Activated CD4-positive, alpha-beta T cell treated with anti-CD3 and anti-CD28 coated beads, Interleukin-2, Interleukin-6, amounts not matched to agents 100 ng/mL and 50 ng/mL, durations not matched to agents 16 hours and 8 hours (primary cell): ENCODE results near the gene SNRNP35.
A peak's percentile ranks its signal among the peaks of the same experiment; 100 is the strongest.
"Not testable (repeated sequence)": the region's sequence is repeated elsewhere in the genome, so short reads cannot be mapped to it uniquely, and the experiment has no call there.

Source experiments
- DNase-seq: peaks from one replicate; pipeline ENCODE4 v3.0.0-alpha.2; 2020

The SNRNP35 gene

DNA sequence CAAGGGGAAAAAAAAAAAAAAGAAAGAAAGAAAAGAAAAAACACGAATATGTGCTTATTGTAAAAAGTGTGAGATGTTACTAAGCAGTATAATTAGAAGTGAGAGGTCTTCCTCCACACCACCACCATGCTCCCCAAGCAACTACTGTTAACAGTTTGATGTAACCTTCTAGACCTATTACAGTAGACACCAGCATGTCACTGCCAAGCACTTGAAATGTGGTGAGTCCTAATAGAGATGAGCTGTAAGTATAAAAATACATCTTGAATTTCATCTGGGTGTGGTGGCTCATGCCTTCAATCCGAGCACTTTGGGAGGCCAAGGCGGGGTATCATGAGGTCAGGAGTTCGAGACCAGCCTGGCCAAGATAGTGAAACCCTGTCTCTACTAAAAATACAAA lies 8.1 kb upstream of the SNRNP35 start:
- DNase-seq: no peak

DNA sequence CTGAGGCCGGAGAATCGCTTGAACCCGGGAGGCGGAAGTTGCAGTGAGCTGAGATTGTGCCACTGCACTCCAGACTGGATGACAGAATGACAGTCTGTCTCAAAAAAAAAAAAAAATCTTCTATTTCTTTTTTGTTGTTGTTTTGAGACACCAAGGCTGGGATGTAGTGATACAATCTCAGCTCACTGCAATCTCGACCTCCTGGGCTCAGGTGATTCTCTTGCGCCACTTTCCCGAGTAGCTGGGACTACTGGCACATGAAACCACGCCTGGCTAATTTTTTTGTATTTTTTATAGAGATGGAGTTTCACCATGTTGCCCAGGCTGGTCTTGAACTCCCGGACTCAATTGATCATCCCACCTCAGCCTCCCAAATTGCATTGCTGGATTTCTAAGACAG lies 7.3 kb upstream of the SNRNP35 start:
- no peak for DNase-seq

DNA sequence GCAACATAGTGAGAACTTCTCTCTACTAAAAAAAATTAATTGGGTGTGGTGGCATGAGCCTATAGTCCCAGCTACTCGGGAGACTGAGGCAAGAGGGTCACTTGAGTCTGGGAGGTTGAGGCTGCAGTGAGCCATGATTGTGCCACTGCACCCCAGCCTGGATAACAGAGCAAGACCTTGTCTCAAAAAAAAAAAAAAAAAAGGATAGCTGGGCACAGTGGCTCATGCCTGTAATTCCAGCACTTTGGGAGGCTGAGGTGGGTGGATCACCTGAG lies 5.7 kb upstream of the SNRNP35 start:
- DNase-seq: not testable (repeated sequence)

DNA sequence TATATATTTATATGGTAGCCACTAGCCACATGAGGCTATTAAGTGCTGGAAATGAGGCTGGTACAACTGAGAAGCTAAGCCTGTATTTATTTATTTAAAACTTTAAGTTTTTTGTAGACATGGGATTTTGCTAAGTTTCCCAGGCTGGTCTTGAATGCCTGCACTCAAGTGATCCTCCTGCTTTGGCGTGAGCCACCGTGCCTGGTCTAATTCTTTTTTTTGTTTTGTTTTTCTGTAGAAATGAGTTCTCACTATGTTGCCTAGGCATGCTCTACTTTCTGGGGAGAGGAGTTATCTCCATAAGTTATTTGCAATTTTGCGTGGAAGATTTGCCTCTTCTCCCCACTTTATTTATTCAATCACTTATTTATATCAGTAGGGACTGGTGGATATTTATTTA lies 4.8 kb upstream of the SNRNP35 start:
- no peak for DNase-seq

DNA sequence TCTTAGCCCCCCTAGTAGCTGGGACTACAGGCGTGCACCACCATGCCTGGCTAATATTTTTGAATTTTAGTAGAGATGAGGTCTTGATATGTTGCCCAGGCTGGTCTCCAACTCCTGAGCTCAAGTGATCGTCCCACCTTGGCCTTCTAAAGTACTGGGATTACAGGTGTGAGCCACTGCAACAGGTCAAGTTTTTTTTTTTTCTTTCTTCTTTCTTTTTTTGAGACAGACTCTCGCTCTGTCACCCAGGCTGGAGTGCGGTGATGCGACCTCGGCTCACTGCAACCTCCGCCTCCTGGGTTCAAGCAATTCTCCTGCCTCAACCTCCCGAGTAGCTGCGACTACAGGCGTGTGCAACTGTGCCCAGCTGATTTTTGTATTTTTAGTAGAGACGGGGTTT lies 5.2 kb downstream of the SNRNP35 start:
- DNase-seq: not testable (repeated sequence)

DNA sequence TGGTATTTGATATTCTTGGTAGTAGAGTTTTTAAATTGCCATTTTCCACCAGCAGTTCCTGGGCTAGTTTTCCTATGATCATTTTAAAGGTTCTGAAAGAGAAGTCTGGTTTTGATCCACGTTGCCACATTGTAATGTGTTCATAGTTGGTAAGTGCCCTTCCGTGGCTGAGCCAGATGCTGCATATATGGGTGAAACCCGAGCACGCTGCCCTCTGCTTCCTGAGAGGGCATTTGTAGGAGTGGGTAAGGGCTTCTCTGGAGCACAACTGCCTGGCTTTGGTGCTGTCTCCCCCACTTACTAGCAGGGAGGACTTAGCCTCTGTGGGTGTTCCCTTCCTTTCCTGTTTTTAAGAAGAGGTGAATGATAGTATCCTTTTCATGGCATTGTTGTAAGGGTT lies 7.1 kb downstream of the SNRNP35 start:
- DNase-seq: no peak

DNA sequence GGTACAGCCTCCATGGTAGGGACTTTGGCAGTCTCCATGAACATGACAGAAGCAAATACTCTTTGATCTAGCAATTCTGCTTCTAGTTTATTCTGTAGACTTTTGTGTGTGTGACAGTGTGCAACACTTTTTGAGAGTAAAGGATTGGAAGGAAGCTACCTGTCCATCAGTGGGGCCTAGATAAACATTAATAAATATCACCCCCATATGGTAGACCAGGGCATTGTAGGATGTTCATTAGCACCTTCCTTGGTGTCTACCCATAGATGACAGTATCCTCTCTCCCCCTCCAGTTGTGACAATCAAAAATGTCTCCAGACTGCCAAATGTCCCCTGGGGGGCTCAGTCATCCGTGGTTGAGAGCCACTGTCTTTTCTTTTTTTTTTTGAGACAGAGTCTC lies 10.8 kb downstream of the SNRNP35 start:
- no peak for DNase-seq

DNA sequence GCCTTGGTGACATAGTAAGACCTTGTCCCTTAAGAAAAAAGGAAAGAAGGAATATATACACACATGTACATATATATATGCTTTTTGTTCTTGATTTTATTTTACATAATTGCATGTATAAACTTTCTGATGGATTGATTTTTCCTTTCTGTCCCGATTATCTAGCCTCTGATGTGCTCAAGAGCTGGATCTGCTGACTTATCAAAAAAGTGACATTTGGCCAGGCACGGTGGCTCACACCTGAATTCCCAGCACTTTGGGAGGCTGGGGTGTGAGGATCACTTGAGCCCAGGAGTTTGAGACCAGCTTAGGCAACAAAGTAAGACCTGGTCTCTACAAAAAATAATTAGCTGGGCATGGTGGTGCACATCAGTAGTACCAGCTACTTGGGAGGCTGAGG lies 12.0 kb downstream of the SNRNP35 start:
- DNase-seq: no peak

DNA sequence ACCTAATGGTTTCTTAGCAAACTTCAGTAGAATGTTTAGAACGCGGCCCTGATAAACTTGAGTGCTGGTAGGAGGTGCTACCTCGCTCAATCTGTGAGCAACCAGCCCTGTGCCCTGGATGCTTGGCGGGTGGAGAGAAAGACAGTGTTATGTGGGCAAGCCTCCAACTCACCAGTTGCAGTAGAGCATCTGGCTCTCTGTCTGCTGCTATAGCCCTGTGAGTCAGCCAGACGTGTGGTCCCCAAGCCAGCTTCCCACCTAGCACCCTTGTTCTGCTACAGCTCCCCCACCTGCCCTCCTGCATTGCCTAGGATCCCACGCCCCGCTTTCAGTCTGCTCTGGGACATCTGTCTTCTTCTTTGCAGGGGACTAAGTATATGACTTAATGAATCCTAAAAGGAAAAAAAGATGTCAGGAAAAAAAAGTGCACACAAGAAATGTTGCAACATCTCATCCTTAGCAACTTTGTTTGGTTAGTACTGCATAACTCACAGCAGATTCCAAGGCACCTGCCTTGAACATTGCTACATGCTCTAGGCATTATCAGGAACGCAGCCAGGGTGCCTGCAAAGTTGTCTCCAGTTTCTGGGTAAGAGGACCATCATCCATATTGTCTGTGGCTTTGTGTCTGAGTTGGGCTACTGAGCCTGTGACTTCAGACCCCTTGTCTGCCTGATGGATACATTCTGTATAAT lies 13.6 kb downstream of the SNRNP35 start:
- no peak for DNase-seq

DNA sequence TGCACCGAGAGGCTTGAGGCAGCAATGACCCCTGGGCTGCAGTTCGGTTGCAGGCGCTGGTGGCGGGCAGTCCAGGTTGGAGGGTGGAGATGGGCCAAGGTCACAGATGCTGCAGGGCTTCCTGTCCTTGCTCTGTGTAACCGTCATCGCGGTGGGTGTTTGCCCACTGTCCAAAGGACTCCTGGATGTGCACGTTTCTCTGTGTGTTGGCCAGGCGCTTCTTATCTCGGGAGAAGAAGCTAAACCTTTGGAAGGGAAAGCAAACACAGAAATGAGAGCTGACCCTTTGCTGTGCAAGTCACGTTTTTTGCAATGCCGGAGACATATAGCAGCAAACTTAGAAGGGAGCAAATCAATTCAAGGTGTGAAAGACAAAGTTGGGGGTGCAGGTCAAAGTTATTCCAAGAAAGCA lies 14.5 kb downstream of the SNRNP35 start:
- no peak for DNase-seq

DNA sequence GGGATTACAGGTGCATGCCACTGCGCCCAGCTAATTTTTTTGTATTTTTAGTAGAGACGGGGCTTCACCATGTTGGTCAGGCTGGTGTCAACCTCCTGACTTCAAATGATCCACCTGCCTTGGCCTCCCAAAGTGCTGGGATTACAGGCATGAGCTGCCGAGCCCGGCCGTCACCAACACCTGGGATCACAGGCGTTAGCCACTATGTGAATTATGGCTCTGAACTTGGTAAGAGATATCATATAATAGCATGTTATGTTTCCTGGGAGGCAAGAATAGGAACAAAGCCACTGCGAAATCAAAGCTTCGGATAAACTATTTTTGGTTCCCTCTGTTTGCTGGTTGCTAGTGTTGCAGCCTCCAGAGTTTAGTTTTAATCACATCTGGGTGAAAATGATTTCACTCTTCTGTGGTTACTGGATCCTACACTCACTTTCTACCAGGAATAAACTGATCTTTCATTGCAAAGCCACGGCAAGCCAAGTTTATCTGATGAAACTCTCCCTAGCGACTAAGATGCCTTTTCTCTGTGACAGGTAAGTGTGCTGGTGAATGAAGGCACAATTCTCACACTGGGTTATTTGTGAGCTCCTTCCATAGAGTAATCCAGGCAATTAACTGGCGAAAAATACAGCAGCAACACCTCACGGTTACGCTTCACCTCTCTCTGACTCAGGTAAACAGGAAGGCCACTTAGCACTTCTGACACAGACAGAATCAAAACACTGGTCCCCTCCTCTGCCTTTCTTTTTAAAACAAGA lies 16.7 kb downstream of the SNRNP35 start:
- no peak for DNase-seq

DNA sequence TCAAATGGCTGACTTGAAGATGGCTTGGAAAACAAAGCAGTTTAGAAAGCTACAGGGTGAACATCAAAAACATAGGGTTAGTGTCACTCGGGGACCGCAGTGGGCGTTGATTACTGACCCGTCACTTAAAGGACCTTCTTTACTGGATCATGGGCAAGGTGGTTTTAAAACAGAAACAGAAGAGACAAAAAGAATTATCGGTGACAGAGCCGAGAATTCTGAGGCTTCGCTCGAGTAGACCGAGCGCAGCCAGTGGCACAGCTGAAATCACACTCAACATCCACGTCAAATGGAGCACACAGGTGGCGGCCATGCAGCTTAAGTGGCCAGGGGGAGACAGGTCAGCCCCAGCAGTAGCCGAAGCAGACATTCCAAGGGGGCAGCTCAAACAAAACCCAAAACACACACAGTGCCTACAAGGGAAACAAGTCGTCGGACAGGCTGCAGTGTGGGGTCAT lies 17.3 kb downstream of the SNRNP35 start:
- no peak for DNase-seq

DNA sequence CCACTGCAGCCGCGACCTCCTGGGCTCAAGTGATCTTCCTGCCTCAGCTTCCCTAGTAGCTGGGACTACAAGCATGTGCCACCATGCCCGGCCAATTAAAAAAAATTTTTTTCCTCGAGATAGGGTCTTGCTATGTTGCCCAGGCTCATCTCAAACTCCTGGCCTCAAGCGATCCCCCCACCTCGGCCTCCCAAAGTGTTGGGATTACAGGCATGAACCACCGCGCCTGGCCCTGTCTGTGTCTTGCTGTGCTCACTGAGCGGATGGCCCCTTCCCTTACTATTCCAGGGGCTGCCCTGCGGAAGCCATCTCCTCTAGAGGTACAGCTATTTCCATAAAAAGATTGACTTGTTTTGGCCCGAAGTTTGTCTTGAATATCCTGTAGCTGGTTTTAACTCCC lies 20.1 kb downstream of the SNRNP35 start:
- no peak for DNase-seq

DNA sequence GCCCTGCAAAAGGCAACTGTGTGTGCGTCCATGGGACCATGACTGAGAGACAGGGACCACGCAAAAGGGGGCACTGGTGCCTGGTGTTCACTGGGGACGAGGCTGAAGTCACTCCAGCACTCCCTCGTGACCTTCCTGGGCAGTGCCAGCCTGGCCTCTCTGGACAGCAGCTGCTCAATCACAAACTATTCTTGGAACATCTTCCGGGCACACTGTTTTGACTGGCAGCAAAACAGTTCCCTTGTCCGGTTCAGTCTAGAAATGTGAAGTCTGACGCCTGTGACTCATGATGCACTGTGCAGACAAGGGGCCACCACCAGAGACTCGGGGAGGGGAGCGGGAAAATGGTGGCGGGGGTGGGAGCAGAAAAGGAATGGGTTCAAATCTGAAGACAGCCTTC lies 20.8 kb downstream of the SNRNP35 start:
- DNase-seq: no peak

DNA sequence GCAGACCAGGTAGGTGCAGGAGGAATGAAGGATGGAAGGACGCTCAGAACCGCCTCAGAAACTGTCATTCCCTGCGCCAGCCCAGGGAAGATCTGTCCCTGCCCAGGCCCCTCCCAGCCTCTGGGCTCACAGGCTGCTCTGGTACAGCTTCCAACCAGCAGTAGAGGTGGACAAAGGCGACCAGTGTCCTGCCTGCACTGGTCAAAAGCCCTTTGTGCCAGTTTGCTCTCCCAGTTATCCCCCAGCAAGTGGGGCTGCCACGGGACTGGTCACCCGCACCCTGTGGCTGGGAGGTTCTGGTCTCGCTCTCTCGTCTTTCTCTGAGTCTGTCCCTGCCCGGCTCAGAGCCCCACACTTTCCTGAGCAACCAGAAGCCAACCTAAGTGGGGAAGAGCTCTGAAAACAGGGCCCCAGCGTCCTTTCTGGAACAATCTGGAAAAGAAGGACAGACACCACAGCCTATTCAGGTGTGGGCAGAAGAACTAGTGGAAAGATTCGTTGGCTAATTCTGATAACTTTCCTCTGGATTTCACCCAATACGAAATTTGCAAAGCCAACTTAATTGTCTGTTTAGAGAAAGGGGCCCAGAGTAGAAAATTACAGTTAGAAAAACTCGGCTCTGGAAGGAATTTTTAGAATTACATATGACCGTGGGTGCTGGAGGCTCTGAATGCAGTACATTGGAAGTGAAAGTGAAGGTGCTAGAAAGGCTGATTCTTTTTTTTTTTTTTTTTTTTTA lies 21.7 kb downstream of the SNRNP35 start:
- DNase-seq: no peak

DNA sequence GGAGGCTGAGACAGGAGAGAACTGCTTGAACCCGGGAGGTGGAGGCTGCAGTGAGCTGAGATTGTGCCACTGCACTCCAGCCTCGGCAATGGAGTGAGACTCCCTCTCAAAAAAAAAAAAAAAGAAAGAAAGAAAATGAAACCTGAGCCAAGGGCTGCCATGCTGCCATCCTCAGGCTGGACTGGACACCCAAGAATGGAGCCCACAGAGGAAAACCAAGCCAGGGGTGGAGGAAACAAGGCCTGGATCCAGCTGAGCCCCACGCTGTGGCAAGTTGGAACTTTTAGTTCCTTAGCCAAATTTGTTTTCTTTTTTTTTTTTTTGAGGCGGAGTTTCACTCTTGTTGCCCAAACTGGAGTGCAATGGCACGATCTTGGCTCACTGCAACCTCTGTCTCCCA lies 23.3 kb downstream of the SNRNP35 start:
- DNase-seq: not testable (repeated sequence)

DNA sequence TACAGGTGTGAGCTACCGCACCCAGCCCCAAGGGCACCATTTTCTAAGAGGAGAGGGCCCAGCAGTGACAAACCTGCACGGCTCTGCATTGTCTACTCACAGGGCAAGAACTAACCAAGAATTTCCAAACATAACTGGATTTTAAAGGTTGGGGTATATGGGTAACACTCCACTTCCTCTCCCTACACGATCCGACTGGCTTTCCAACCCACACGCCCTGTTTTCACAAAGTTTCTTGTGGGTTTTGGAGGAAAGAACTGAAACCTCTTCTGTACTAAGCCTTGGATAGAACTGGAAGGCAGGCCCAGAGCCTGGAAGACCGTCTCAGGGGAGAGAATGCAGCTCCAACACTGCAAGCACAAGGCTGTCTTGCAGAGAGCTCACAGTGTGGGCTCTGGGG lies 24.9 kb downstream of the SNRNP35 start:
- DNase-seq: no peak

DNA sequence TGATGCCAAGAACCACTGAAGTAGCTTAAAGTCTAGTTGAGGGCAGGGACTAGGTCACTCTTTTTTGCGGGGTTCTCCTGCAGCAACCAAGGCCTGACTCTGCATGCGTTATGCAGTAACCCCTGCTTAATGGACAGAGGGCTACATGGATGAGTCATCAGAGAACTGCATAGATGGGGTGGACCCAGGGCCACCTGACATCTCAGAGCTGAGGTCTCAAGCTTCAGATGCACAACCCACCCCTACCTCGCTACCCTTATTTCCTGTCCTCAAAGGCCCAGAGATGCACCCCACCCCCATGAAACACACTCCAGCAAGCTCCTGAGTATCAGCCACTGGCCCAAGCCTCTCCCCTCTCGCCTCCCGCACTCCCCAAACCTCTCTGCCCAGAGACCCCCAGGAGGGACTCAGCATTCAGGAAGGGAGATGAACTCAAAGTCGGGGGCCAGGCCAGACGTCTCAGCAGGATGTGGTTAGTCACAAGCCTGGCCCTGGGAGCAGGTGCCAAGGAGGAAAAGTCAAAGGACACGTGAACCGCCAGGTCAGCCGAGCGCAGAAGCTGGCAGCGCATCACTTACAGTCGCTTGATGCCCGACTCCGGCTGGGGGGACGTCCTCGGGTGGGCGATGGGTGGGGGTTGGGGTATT lies 25.8 kb downstream of the SNRNP35 start:
- peak; percentile 13 for DNase-seq

DNA sequence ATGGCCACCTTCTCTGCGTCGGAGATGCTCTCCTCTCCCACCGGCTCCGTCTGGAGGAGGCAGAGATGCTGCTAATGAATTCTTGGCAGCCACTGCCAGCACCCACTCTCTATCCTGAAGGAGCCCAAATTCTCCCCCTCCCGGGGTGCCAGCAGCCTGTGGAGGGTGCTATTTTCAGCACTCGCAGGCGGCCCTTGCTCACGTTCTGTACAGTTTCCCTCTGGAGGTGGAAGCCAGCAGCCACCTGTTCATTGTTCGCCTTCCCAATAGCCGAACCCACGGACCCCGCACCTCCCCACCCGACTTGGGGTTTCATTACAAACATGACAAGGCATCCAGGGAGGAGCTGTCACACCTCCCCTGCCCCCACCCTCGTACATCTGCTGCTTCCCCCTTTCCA lies 27.8 kb downstream of the SNRNP35 start:
- no peak for DNase-seq

DNA sequence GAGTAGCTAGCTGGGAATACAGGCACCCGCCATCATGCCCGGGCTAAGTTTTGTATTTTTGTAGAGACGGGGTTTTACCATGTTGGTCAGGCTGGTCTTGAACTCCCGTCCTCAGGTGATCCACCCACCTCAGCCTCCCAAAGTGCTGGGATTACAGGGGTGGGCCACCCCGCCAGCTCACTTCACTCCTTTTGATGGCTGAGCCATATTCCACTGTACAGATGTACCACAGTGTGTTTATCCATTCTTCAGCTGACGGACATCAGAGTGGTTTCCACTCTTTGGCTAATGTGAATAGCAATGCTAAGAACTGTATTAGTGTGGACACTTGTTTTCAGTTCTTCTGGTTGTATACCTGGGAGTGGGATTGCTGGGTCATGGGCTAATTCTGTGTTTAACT lies 29.5 kb downstream of the SNRNP35 start:
- no peak for DNase-seq

DNA sequence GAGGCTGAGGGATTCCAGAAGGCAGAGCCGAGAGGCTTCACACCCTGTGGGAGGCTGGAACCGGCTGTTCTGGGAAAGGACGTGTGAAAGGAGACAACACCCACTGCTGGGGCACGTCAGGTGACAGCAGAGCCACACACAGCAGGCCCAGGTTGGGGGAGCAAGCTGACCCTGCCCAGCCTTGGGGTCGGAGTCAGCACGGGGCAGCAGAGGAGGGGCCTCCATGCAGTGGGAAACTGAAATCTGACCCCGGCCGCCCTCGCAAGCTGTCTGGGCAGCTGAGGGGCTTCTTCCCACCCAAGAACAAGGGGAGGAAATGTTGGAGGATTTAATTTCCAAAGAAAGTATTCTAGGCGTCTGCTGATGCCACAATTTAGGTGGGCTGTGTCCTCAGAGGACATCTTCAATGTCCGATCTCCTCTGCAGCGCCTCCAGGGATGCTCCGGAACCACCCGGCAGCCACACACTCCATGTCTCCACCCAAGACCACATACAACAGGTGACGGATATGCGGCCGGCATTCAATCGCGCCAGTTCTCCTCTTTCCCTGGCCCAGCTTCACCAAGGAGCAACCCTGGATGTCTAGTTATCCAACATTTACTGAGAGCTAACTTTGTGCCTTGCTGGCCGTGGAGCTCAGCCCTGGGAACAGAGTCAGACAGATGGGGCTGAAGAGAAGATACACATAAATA lies 30.7 kb downstream of the SNRNP35 start:
- no peak for DNase-seq

DNA sequence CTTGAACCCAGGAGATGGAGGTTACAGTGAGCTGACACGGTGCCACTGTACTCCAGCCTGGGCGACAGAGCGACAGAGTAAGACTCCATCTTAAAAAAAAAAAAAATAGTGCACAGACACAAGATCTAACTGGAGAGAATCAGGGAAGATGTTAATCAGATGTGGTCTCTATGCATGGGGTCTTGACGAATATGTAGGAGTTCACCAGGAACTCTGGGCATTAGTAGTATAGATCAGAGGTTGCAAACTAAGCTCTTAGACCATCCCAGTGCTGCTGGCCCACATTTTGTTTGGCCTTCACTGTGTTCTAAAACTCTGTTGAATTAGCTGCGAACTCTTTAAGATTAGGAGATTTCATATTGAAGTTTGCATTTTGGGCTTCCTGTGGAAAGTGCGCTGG lies 31.6 kb downstream of the SNRNP35 start:
- no peak for DNase-seq

DNA sequence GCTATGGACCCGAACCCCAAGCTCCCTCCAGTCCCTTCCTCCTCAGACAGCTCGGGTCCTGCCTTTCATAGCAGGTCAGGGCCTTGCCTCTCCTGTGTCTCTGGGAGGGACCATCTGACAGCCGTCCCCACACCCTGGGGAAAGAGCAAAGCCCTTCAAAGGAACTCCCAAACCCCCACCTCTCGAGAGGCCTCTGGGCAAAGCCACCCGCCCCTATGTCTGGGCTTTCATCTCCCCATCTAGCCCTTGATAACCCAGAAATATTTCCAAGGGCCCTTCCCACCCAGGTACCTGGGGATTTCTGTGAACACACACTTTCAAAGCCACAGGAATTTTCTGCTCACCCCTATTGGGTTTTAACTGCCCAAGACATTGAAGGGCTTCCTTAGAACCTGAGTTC lies 32.1 kb downstream of the SNRNP35 start:
- DNase-seq: no peak
